IMR-90 (cell line): Measurements from ENCODE around the gene CBX8. TPM values are rescaled to one million over a fixed set of nuclear protein-coding genes. Genes with fewer than 3 reads are reported as not detected.
A peak's percentile ranks its signal among the peaks of the same experiment; 100 is the strongest.

Experiments
- ATAC-seq: fragments of 200-7000 bp; cut with Tn5 transposase; 2 replicates; pipeline ENCODE4 v1.9.1; 2020; ENCODE audit warnings: low read depth, mild to moderate bottlenecking, moderate library complexity
- BruUV-seq: library from RNA; stranded (reverse); fragments of 400-500 nt; replicated peaks from 2 replicates; lab custom pipeline; 2021; lab: Mats Ljungman, UMichigan
- CTCF ChIA-PET: fragments of 300-600 bp; formaldehyde crosslinking; extraction: SDS; loops from one replicate; lab custom pipeline; 2021; ENCODE audit warnings: antibody characterized with exemption; lab: Yijun Ruan, JAX
- POLR2A ChIA-PET: fragments of 300-600 bp; sonication (Branson Sonifier 250); formaldehyde crosslinking; loops from one replicate; lab custom pipeline; 2022; ENCODE audit warnings: antibody characterized with exemption; ENCODE audit not compliant: unreplicated experiment; lab: Charles Lee
- DNase-seq: peaks from one replicate; pipeline ENCODE4 v3.0.0; 2013
- H2AFZ ChIP-seq: replicated peaks from 2 replicates; pipeline ENCODE3; 2013; ENCODE audit warnings: low read length, mild to moderate bottlenecking; ENCODE audit not compliant: poor library complexity
- H2AK5ac ChIP-seq: 2 replicates; pipeline ENCODE4 v1.6.1; 2013; ENCODE audit warnings: low read depth, low read length, inconsistent platforms
- H2AK9ac ChIP-seq: replicated peaks from 2 replicates; pipeline ENCODE3; 2013; ENCODE audit warnings: mild to moderate bottlenecking, low read depth, low read length, moderate library complexity; ENCODE audit not compliant: poor library complexity
- H2BK120ac ChIP-seq: 2 replicates; pipeline ENCODE4 v1.6.1; 2013; ENCODE audit warnings: low read depth, low read length, inconsistent platforms
- H2BK15ac ChIP-seq: 3 replicates; pipeline ENCODE4 v1.6.1; 2013; ENCODE audit warnings: low read depth, low read length, inconsistent platforms
- H2BK20ac ChIP-seq: 2 replicates; pipeline ENCODE4 v1.6.1; 2013; ENCODE audit warnings: low read depth, mild to moderate bottlenecking, inconsistent platforms, low read length, moderate library complexity
- H2BK5ac ChIP-seq: 2 replicates; pipeline ENCODE4 v1.6.1; 2013; ENCODE audit warnings: mild to moderate bottlenecking, low read depth, low read length, inconsistent platforms; ENCODE audit not compliant: poor library complexity, severe bottlenecking
- H3K14ac ChIP-seq: replicated peaks from 2 replicates; pipeline ENCODE4 v1.6.1; 2013; ENCODE audit warnings: low read depth, low read length, inconsistent platforms
- H3K18ac ChIP-seq: 2 replicates; pipeline ENCODE4 v1.6.1; 2013; ENCODE audit warnings: low read depth, low read length, control low read depth
- H3K23ac ChIP-seq: 2 replicates; pipeline ENCODE4 v1.6.1; 2013; ENCODE audit warnings: low read depth, low read length, inconsistent platforms
- H3K27ac ChIP-seq: 2 replicates; pipeline ENCODE4 v1.5.1; 2013; ENCODE audit warnings: mild to moderate bottlenecking, control low read depth, low read length; ENCODE audit not compliant: insufficient read depth
- H3K27me3 ChIP-seq: 2 replicates; pipeline ENCODE4 v1.6.1; 2013; ENCODE audit warnings: low read length; ENCODE audit not compliant: control insufficient read depth, insufficient read depth
- H3K36me3 ChIP-seq: 2 replicates; pipeline ENCODE4 v1.6.1; 2013; ENCODE audit warnings: low read length, mixed read lengths; ENCODE audit not compliant: control insufficient read depth, insufficient read depth
- H3K4ac ChIP-seq: 2 replicates; pipeline ENCODE4 v1.6.1; 2013; ENCODE audit warnings: low read depth, low read length, inconsistent platforms
- H3K4me1 ChIP-seq: 2 replicates; pipeline ENCODE4 v1.6.1; 2013; ENCODE audit warnings: low read length, mixed read lengths; ENCODE audit not compliant: control insufficient read depth, insufficient read depth
- H3K4me2 ChIP-seq: 2 replicates; pipeline ENCODE4 v1.6.1; 2013; ENCODE audit warnings: low read depth, mild to moderate bottlenecking, control low read depth, low read length, moderate library complexity
- H3K4me3 ChIP-seq: 2 replicates; pipeline ENCODE4 v1.5.1; 2013; ENCODE audit warnings: low read depth, mild to moderate bottlenecking, control low read depth, low read length, moderate library complexity; ENCODE audit not compliant: insufficient read depth
- H3K56ac ChIP-seq: 2 replicates; pipeline ENCODE4 v1.6.1; 2013; ENCODE audit warnings: low read length, inconsistent platforms; ENCODE audit not compliant: insufficient read depth; ENCODE audit errors: extremely low read depth
- H3K79me1 ChIP-seq, 2 experiments: 2 replicates each; pipeline ENCODE4 v1.6.1; 2013; ENCODE audit warnings: low read length in 2 of 2, inconsistent platforms in 1 of 2, low read depth in 1 of 2
- H3K9ac ChIP-seq: 2 replicates; pipeline ENCODE4 v1.6.1; 2013; ENCODE audit warnings: low read depth, low read length, control low read depth
- H3K9me1 ChIP-seq: 2 replicates; pipeline ENCODE4 v1.6.1; 2013; ENCODE audit warnings: low read length, inconsistent platforms; ENCODE audit not compliant: insufficient read depth
- H3K9me3 ChIP-seq: 2 replicates; pipeline ENCODE4 v1.6.1; 2013; ENCODE audit warnings: low read length; ENCODE audit not compliant: control insufficient read depth, insufficient read depth
- H4K20me1 ChIP-seq: 2 replicates; pipeline ENCODE4 v1.6.1; 2013; ENCODE audit warnings: low read length, inconsistent platforms; ENCODE audit not compliant: insufficient read depth
- H4K5ac ChIP-seq: 2 replicates; pipeline ENCODE4 v1.6.1; 2013; ENCODE audit warnings: mild to moderate bottlenecking, low read depth, low read length, control low read depth
- H4K8ac ChIP-seq, 2 experiments: 2 replicates each; pipeline ENCODE4 v1.6.1; 2013; ENCODE audit warnings: low read depth in 2 of 2, low read length in 2 of 2, control low read depth in 1 of 2, inconsistent platforms in 1 of 2
- H4K91ac ChIP-seq: 2 replicates; pipeline ENCODE4 v1.6.1; 2013; ENCODE audit warnings: low read depth, low read length, inconsistent platforms; ENCODE audit not compliant: insufficient read depth
- CTCF ChIP-seq: conservative IDR thresholded peaks from 2 replicates; pipeline ENCODE4 v1.5.1; 2012; ENCODE audit warnings: mild to moderate bottlenecking, low read depth, low read length, improper control_type of control experiment
- MAZ ChIP-seq: IDR thresholded peaks from 2 replicates; pipeline ENCODE4 v1.6.1; 2012; ENCODE audit warnings: low read depth, mild to moderate bottlenecking, low read length, improper control_type of control experiment, moderate library complexity, borderline replicate concordance
- MXI1 ChIP-seq: IDR thresholded peaks from 2 replicates; pipeline ENCODE4 v1.6.1; 2012; ENCODE audit warnings: low read depth, mild to moderate bottlenecking, low read length, moderate library complexity, borderline replicate concordance
- WGBS, 2 experiments: methylation state at CpG; one replicate each; pipeline versions ENCODE4 v1.1.5 to v1.1.7; 2013; ENCODE audit warnings: missing lambda C conversion rate in 2 of 2; ENCODE audit not compliant: insufficient read length in 1 of 2; ENCODE audit errors: extremely low coverage in 2 of 2; 5-methylcytosine and 5-hydroxymethylcytosine counted together
- dilution Hi-C: fragments of 300-500 bp; cut with HindIII; formaldehyde crosslinking; loops from one replicate; pipeline ENCODE4 v1.14.3; 2018; ENCODE audit warnings: low sequenced_read_pairs; ENCODE audit not compliant: unreplicated experiment
- in situ Hi-C: fragments of 300-500 bp; cut with MboI; formaldehyde crosslinking; loops from 3 replicates; pipeline ENCODE4 v1.14.3; 2019; ENCODE audit warnings: low sequenced_read_pairs, inconsistent platforms, mixed read lengths
- intact Hi-C: fragments of 100-400 bp; cut with micrococcal nuclease; formaldehyde crosslinking; loops from 2 replicates; pipeline ENCODE4 v1.10.0; 2022
- polyA plus RNA-seq, 3 experiments: library from polyadenylated mRNA; depleted of rRNA; stranded (reverse); fragments of >200 nt; gene quantifications; 2 replicates each; pipeline ENCODE4 v1.2.3, GENCODE V29; 2012; ENCODE audit warnings: low replicate concordance in 1 of 3
- total RNA-seq: library from RNA; depleted of rRNA; stranded (reverse); fragments of >200 nt; gene quantifications from 2 replicates; pipeline ENCODE4 v1.2.3, GENCODE V29; 2012

CBX8 gene
- total and polyA plus RNA-seq, 2 of the 4 experiments (the other 2 are of a cell fraction) = 3.2 to 5.4 TPM

DNA sequence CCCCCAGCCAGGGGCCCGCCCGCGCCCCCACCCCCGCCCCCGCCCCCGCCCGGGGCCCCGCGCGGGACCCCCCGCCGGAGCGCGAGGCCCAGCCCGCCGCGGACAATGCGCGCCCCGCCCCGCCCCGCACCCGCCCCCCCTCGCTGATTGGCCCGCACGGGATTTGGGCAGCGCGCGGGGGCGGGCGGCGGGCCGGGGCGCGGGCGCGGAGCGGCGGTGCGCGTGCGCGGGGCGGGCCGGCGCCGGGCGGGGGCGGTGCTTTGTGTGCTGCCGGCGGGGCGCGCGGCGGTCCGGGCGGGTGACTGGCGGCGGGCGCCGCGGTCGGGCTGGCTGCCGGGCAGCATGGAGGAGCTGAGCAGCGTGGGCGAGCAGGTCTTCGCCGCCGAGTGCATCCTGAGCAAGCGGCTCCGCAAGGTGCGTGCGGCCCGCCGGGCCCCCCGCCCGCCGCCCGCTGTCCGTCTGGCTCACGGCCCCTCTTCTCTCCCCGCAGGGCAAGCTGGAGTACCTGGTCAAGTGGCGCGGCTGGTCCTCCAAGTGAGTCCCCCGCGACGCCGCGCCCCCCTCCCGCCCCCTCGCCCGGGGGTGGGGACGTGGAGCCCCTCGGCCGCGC, 18.9 kb downstream of the CBX8 start, which contains the start of gene CBX2:
TSS of gene CBX2 (plus strand) at position 255 of the 610 bp plus-strand sequence. CDS start at position 343, 88 bp downstream.
- peak within 1 kb of the TSS; percentile 53 for H3K9ac ChIP-seq
- in situ Hi-C loops (no loop called here), dilution Hi-C loops (no loop called here), intact Hi-C loops (no loop called here)
- no peak within 1 kb of the TSS for H3K56ac ChIP-seq
- WGBS, 2 experiments = 0% methylated on average over 14 of the region's 96 CpGs; no CpG with 5 or more reads in 1 of the 2 experiments
- H3K9me1 ChIP-seq = no peaks in the 10 kb centered on the region
- H4K8ac ChIP-seq = no peak within 1 kb of the TSS
- H2BK120ac ChIP-seq = no peak within 1 kb of the TSS
- H3K9me3 ChIP-seq = 0 out of 2 replicates have a peak, but pooled peaks cover 3% of the 10 kb centered on the region
- H3K4ac ChIP-seq = 0 out of 2 replicates have a peak within 1 kb of the TSS, but pooled peaks have one; percentile 0
- no peak within 1 kb of the TSS for H2BK20ac ChIP-seq
- BruUV-seq = no TSS peak
- H3K4me3 ChIP-seq = peak within 1 kb of the TSS; percentile 83
- peak within 1 kb of the TSS; percentile 9; the same call in 1 of the 2 replicates for H3K27ac ChIP-seq
- H3K23ac ChIP-seq = no peak within 1 kb of the TSS
- H3K27me3 ChIP-seq = peaks cover 39% of the 10 kb centered on the region
- peak; percentile 77; the same call in 1 of the 2 replicates for TF ChIP-seq MXI1
- peak; percentile 24; the same call in 1 of the 2 replicates for TF ChIP-seq MAZ
- TF ChIP-seq CTCF = no peak
- no peak within 1 kb of the TSS for H2BK15ac ChIP-seq
- no peaks in the 10 kb centered on the region for H3K36me3 ChIP-seq
- peak within 1 kb of the TSS; percentile 95 for H2AFZ ChIP-seq
- peak; percentile 96 for ATAC-seq
- peak within 1 kb of the TSS; percentile 86 for H3K4me2 ChIP-seq
- H3K79me1 ChIP-seq = no peaks in the 10 kb centered on the region; a peak in 1 of 4 replicates
- no peak within 1 kb of the TSS for H4K91ac ChIP-seq
- no peak within 1 kb of the TSS; the same call in 1 of the 2 replicates for H4K5ac ChIP-seq
- peak; percentile 42 for DNase-seq
- peaks cover 3% of the 10 kb centered on the region; the same call in 1 of the 2 replicates for H4K20me1 ChIP-seq
- no peak within 1 kb of the TSS for H2BK5ac ChIP-seq
- CTCF ChIA-PET = interaction anchor here (0.6 to 1.0 kb wide), 2 partner anchors 15 to 257 kb away, joined by 4 to 5 read pairs; no protein-coding TSS in a partner anchor
- H3K18ac ChIP-seq = no peak within 1 kb of the TSS; the same call in 1 of the 2 replicates
- peak within 1 kb of the TSS; percentile 80 for H2AK9ac ChIP-seq
- H2AK5ac ChIP-seq = peak within 1 kb of the TSS; percentile 58; the same call in 1 of the 2 replicates
- peaks cover 3% of the 10 kb centered on the region; the same call in 1 of the 2 replicates for H3K4me1 ChIP-seq
- H3K14ac ChIP-seq = no peak within 1 kb of the TSS
- POLR2A ChIA-PET = no interaction called here
